Adipose tissue (tissue), 3 donors: ENCODE data around the gene BNC2. TPM values are rescaled to one million over a fixed set of nuclear protein-coding genes. Genes with fewer than 3 reads are reported as not detected.
"Not testable (repeated sequence)": the region's sequence is repeated elsewhere in the genome, so short reads cannot be mapped to it uniquely, and the experiment has no call there.

Experiments
- H3K27ac ChIP-seq: one replicate; pipeline ENCODE4 v1.5.1; 2013; ENCODE audit warnings: low read depth, low read length
- WGBS, 3 donors: extraction: QIAGEN DNeasy Blood & Tissue Kit; methylation state at CpG; one replicate each; pipeline ENCODE4 v1.1.7; 2013; 5-methylcytosine and 5-hydroxymethylcytosine counted together
- polyA plus RNA-seq, 3 donors: library from polyadenylated mRNA; stranded (reverse); fragments of 200-250 nt; gene quantifications; one replicate each; pipeline ENCODE4 v1.2.3, GENCODE V29; 2013
- donor health status: healthy with polysubstance abuse.
- donor health status: Bipolar disorder and iron deficiency.
- donor health status: healthy.

Gene BNC2
- polyA plus RNA-seq, 3 donors = 0.28 to 3.9 (median 3.6) TPM

DNA sequence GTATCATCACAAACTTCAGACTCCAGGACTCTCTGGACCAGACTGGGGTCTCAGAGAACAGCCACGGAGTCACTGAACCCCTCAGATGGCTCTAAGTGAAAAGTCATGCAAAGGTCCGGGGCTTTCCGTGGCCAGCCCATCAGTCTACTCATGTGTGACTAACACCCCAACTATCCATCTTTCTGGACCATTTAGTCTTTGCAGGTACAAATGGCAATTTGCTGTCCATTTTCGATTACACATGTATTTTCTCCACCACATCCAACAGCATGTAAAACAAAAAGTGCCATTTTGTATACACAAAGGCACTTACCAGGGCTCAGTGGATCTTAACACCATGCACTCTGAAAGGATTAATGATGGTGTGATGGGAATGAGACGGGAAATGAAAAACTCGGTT, 387.7 kb downstream of the BNC2 start:
- H3K27ac ChIP-seq = no peak overlapping the region
- 78 to 90% (median 86%) methylated on average over 6 of the region's 6 CpGs for WGBS, 3 donors

- WGBS, 3 donors = 92 to 98% (median 97%) methylated on average over 15 to 20 of the region's 20 CpGs
- not testable (repeated sequence) for H3K27ac ChIP-seq
Observed at GRCh38 chr9:16480584-16480983, 389.9 kb downstream of the BNC2 start.

DNA sequence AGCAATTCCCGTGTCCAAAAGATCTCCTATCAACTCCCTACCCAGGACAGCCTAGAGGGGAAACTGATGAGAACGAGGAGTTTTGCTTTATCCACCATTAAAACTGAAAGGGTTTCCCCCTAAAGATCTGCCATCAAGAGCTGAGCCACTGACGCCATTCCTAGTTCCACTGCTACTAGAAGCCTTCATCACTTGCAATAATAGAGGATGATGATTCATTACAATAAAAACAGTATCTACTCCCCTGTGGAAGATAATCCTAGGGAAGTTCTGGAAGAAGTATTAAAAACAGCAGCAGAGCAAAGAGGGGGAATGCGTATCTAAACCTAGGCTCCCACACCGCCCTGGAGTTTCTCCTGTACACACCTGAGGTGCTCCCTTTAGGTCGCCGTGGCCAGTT, 394.5 kb downstream of the BNC2 start:
- WGBS, 3 donors = 92% methylated on average over 7 of the region's 7 CpGs
- no peak overlapping the region for H3K27ac ChIP-seq

- no peak overlapping the region for H3K27ac ChIP-seq
- WGBS, 3 donors = 83 to 88% (median 84%) methylated on average over 3 of the region's 3 CpGs
Observed at GRCh38 chr9:16475257-16475656, 395.2 kb downstream of the BNC2 start.

DNA sequence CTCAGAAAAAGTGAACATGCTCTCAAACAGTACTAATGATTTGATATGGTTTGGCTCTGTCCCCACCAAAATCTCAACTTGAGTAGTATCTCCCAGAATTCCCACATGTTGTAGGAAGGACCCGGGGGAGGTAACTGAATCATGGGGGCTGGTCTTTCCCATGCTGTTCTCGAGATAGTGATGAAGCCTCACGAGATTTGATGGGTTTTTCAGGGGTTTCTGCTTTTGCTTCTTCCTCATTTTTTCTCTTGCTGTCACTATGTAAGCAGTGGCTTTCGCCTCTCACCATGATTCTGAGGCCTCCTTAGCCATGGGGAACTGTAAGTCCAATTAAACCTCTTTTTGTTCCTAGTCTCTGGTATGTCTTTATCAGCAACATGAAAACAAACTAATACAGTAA, 401.3 kb downstream of the BNC2 start:
- WGBS, 3 donors = 52 to 74% (median 60%) methylated on average over 4 of the region's 4 CpGs
- H3K27ac ChIP-seq = no peak overlapping the region

GRCh38 chr9:16461851-16462250, 408.6 kb downstream of the BNC2 start:
- WGBS, 3 donors = 65 to 78% (median 74%) methylated on average over 2 of the region's 2 CpGs

GRCh38 chr9:16461137-16461840, 409.2 kb downstream of the BNC2 start:
- WGBS, 3 donors = 72 to 83% (median 77%) methylated on average over 12 of the region's 12 CpGs

More at GRCh38 chr9:16461851-16462250, 408.6 kb downstream of the BNC2 start:
- H3K27ac ChIP-seq = no peak overlapping the region

DNA sequence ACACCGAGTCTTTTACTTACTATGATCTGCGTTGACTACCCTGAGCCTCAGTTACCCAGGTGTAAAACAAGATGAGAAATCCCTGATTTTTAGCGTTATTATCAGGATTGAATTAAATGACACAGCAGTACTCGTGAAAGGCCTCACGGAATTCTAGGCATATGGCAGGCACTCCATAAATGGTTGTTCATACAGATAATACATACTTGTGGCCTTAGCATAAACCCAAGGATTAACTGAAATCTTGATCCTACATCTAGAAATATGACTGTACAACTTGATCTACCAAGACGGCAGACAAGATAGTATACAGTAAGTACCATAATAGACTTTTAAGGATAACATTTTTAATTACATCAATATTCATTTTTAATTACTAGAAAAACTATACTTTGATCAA, 409.8 kb downstream of the BNC2 start:
- H3K27ac ChIP-seq = no peak overlapping the region
- WGBS, 3 donors = 93 to 95% (median 95%) methylated on average over 6 of the region's 6 CpGs

More at GRCh38 chr9:16461137-16461840, 409.2 kb downstream of the BNC2 start:
- no peak overlapping the region for H3K27ac ChIP-seq

- H3K27ac ChIP-seq = no peak overlapping the region
- WGBS, 3 donors = 70 to 82% (median 75%) methylated on average over 6 of the region's 6 CpGs
Observed at GRCh38 chr9:16459421-16460148, 410.9 kb downstream of the BNC2 start.

DNA sequence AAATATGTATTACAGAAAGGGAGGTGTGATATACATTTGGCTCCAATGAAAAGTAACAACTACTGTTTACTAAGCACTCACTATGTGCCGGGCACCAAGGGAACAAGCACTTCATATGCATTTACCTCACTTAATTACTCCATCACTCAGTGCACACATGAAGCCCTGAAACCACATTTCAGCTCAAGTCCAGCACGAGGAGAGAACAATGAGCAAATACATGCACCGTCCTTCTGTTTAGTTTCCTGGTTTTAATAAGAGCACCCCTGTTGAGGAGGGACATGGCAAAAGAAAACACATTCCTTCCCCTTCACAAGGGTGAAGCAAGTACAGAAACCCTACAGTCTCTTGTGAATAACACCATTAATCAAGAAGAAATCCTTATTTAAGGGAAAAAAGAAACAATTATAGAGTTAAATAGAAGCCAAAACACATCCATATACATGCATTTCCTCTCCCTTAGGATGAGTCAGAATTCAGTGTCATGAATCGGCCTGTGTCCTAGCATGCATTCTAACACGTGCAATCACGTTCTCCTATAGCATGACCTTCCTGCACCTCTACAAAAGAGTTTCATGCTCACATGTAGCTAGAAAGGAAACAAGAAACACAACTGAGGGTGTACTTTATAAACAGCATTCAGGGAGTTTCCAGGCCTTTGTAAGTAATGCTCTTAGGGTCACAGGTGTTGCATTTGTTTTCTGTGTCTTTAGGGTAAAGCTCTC, 411.6 kb downstream of the BNC2 start:
- H3K27ac ChIP-seq = no peak overlapping the region
- 52 to 60% (median 59%) methylated on average over 6 of the region's 6 CpGs for WGBS, 3 donors

GRCh38 chr9:16455842-16456241, 414.6 kb downstream of the BNC2 start:
- H3K27ac ChIP-seq = no peak overlapping the region

- whole genome bisulfite sequencing, 3 donors = 63 to 77% (median 70%) methylated on average over 3 of the region's 3 CpGs
- H3K27ac ChIP-seq = no peak overlapping the region
Observed at GRCh38 chr9:16453390-16453789, 417.1 kb downstream of the BNC2 start.

DNA sequence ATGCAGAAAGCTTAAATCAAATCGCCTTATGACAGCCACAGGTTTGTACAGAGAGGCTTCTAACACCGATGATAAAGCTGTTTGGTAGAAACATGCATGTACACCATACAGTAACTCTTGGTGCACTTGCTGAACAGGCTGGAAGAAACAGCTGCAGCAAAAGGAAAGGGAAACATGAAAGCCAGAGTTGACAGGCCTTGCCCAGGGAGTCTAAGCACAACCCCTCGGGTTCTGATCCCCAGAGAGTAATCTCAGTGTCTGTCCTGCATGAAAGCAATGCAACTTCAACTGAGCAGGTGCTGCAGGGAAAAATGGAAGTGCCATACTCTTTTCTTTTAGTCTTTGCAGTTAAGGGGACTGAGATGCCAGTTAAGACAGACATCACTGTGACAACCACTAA, 419.9 kb downstream of the BNC2 start:
- H3K27ac ChIP-seq = no peak overlapping the region
- WGBS, 3 donors = 70 to 76% (median 72%) methylated on average over 3 of the region's 3 CpGs

GRCh38 chr9:16450043-16450442, 420.4 kb downstream of the BNC2 start:
- H3K27ac ChIP-seq = no peak overlapping the region

DNA sequence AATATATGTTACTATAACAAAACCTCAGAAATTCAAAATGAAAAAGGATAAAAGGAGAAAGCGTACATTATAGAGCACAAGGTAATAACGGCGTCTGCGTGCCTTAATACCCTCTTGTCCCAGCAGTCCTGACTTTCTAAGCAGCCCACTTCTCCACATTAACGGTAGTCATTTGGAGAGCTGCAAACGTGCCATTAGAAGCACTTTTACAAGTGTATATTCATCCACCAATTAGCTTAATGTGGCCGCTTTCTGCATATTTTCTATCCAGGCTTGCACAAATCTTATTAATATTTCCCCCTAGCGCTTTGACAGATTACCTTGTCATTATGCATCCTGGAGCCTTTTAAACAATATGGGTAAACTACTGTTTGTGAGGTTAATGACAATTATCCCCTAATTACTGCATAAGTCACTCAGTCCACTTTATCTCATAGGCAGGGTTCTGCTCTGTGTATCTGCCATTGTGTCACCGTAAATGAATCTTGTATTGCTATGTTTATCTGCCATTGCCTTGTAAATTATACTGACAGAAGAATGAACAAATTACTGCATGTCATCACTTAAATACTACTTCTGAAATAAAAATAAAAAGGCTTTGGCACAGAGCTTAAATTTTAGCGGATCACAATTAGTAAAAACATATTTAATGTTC, 421.3 kb downstream of the BNC2 start:
- H3K27ac ChIP-seq = no peak overlapping the region

DNA sequence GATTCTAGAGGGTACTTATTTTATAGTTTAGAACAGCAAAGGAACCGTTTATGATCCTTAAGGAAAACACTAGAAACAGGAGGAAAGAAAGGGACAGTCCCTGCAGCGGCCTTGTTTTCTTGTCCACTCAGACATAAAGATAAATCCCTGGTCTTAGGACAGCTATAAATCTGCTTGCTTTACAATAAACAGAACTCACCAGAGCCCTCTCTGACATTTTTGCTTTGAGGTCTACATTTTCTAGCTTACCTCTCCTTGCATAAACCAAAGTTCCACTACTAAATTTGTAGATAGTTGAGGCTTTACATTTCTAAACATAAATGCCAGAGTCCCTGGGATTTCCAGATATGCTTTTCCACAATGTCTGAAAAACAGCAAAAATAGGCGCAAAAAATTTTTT, 422.5 kb downstream of the BNC2 start:
- 77 to 88% (median 87%) methylated on average over 3 of the region's 3 CpGs for WGBS, 3 donors
- H3K27ac ChIP-seq = no peak overlapping the region

More for the DNA sequence above, 421.3 kb downstream of the BNC2 start:
- 90 to 91% (median 90%) methylated on average over 10 of the region's 10 CpGs for WGBS, 3 donors

DNA sequence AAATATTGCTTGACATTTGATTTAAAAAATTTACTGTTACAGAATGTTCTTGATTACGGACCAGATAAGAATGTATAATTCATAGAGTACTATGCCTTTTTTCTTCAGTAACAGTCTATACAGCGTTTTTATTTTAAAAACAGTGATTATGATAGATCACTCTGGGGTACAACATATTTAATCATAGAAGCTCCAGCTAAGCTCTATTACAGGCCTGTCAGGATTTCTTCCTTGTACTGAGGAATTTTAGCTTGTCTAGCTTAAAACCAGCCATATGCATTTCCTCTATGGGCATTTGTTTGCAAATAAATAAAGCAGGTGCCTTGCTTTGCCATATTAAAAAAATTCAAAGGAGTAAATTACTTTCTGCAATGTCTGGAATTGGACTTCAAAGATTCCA, 423.8 kb downstream of the BNC2 start:
- WGBS, 3 donors = 74 to 82% (median 77%) methylated on average over 2 of the region's 2 CpGs

DNA sequence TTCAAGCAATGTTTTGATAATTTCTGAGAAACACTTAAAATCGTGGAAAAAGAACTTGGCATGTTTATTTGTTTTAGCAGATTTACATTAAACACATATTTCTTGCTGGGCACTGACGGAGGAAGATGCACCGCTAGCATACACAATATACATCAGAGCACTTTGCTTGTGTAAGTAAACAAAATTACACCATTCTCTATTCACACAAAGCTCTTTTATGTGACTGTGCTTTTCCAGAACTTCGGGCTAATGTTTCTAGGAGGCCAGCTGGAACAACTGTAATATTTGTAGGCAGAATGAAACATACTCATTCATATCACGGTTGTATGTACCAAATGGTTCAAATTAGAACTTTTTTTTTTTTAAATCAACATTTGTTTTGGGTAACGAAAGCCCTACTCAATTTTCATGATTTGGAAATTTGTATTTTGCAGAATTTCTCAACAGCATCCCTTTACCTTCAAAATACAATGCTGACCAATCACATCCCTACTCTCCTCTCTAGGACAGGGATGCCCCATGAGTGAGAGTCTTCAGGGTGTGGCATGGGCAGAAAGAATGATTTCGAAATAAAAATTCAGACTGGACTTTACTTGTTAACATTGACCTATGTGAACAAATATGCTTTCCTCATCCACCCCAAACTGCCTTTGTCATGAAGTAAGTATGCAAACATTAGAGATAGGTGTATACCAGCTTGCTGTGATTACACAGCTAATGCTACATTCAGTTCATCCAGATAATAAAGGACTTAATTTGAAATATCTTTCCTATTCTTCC, 425.1 kb downstream of the BNC2 start:
- H3K27ac ChIP-seq = no peak overlapping the region
- 67 to 84% (median 69%) methylated on average over 7 of the region's 7 CpGs for WGBS, 3 donors

More for the DNA sequence above, 423.8 kb downstream of the BNC2 start:
- no peak overlapping the region for H3K27ac ChIP-seq
